GM20431 (cell line): ENCODE measurements around the gene AMACR.
"Not testable (repeated sequence)": the region's sequence is repeated elsewhere in the genome, so short reads cannot be mapped to it uniquely, and the experiment has no call there.

Experiments used
- in situ Hi-C: fragments of 300-500 bp; cut with MseI, MboI; formaldehyde crosslinking; loops from one replicate; pipeline ENCODE4 v1.15.0; 2020; ENCODE audit warnings: low sequenced_read_pairs; ENCODE audit not compliant: unreplicated experiment

Gene AMACR

DNA sequence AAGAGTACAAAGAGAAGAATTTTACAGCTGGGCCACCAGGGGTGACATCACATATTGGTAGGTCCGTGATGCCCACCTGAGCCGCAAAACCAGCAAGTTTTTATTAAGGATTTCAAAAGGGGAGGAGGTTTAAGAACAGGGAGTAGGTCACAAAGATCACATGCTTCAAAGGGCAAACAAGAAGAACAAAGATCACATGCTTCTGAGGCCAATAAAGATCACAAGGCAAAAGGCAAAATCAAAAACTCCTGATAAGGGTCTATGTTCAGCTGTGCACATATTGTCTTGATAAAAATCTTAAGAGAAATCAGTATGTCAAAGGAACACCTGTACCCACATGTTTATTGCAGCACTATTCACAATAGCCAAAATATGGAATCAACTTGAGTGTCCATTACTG lies 2.3 kb upstream of the AMACR start:
- in situ Hi-C loops = not testable (repeated sequence)

DNA sequence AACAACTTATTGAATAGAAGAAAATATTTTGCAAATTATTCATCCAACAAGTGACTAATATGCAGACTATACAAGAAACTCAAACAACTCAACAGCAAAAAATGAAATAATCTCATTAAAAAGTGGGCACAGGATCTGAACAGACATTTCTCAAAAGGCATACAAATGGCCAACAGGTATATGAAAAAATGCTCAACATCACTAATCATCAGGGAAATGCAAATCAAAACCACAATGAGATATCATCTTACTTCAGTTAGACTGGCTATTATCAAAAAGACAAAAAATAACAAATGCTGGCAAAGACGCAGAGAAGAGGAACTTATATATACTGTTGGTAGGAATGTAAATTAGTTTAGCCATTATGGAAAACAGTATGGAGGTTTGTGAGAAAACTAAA lies 1.8 kb upstream of the AMACR start:
- in situ Hi-C loops = no loop called here

DNA sequence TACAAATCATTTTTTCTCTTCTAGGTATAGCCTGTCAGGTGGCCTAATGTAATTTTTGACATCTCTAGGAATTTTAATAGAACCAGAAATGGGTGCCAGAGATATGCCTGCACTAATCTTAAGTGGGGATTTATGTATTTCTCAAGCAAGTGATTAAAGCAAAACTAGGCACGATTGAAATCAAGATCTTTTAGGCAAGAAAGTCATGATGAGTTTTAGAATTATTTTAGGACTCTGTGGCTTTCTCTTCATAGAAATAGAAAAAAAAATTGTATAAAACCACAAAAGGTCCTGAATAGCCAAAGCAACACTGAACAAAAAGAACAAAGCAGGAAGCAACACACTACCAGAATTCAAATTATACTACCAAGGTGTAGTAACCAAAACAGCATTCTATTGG lies 952 bp upstream of the AMACR start:
- in situ Hi-C loops = no loop called here

DNA sequence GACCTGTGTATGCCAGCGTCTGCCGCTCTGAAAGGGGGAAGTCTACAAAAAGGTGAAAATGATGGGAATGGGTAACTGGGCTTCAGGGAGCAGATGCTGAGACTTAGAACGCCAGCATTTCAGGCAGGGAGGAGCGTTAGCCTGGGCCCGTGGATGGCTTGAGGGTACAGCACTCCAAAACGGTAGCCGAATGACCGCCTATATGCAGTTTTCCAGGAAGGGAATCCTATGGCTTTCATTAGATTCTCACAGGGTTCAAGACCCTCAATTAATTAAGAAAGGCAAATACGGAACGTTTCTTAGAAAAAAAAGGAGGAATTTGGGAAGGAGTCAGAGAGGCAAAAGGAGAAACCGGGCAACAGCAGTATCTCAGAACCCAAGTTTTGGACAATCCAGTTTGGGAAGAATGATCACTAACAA lies 639 bp downstream of the AMACR start:
- in situ Hi-C loops = no loop called here

DNA sequence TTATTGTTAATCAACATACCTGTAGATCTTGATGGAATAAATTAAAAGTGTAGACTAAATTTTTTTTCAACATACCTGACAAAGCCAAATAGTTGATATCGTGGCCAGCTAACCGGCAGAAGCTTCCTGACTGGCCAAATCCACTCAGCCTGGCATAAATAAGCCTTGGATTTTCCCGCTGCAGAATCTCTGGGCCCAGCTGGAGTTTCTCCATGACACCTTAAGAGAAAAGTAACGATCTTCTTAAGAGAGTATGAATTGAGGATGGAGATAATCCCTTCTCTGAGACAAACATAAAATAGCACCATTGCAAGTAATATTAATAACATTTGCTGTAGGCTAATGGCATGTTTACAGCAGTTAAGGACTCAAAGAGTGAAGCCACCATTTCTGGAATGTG lies 2.2 kb downstream of the AMACR start:
- in situ Hi-C loops = no loop called here

DNA sequence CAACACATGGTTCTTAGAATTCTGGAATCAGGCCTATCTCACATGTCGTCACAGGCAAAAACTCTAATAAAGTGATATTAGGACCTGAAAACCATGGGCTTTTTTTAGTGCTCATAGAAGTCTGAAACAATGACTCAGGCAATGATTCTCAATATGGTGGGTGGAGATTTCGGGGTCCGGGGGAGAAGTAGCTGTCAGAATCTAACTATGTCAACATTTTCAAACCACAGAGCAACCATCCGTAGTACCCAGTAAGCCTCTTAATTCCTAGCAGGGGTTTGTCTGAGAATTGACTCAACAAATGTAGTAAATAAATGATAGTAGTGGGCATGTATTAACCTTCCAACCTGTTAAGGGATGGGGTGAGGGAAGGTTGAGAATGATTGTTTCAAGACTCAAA lies 2.6 kb downstream of the AMACR start:
- in situ Hi-C loops = no loop called here

DNA sequence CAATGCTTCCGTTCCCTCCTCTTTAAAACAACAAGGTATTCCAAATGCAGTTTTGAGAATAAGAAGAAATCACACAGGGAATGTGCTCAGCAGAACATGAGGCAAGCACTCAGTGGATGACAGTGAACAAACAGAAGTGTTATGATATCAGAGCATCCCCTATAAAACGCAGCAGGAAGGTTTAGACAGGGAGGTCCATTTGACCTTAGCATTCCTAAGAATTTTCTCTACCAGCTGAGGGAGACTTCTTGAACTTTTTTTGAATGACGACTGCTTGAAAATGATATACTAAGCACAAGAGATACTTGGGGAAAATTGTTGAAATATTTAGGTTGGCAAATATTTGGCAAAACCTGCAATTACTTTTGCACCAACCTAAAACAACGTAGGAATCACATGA lies 3.9 kb downstream of the AMACR start:
- in situ Hi-C loops = no loop called here

DNA sequence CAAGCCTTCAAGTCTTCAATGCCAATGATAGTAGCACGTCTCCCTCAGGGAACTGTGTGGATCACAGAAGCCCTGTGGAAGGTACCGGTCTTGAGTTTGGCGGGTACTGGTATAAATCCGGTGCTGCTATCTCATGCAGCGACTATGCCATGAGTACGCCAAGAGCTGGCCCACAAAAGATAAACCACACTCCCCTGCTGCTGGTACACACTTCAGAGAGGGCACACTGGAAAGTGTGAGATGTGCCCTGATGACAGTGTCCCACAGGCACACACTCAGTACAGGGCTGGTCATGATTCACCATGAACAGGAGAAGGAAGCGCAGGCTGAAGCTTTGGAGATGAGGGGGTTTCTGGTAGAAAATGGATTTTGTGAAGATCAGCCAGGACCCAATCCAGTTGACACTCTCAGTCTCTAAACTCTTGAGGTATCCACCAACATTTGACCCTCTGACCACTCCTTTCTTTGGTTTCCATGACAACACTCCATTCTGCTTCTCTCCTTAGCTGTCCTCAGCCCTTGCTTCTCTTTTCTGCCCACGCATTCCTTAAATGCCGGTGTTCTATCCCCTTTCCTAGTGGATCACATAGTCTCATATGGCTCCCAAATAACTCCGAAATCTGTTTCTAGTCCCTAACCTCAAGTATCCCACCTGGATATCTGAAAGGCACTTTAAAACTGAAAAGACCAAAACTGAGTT lies 5.1 kb downstream of the AMACR start:
- in situ Hi-C loops = no loop called here

DNA sequence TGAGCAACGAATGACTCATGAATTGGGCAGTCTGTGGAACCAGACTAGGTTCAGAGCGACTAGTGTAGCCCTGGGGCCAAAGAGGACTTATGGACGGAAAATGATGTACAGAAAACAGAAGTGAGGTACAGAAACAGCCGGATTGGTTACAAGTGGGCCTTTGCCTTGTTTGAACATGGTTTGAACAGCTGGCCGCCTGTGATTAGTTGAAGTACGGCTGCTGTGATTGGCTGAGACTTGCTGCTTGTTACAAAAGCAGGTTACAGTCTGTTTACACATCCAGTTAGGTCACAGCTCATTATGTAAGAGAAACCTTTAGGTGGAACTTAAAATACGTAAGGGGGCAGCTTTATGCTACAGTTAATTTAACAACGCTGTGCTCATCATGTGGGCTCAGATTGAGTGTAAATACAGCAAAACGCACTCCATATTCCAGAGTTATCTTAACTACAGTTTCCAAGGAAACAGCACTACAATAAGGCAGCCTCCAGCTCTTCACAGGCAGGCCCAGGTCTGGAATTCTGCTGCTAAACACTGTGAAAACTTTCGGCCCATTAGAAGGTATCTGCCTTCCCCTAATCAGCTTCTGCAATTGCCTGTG lies 6.5 kb downstream of the AMACR start:
- in situ Hi-C loops = no loop called here

DNA sequence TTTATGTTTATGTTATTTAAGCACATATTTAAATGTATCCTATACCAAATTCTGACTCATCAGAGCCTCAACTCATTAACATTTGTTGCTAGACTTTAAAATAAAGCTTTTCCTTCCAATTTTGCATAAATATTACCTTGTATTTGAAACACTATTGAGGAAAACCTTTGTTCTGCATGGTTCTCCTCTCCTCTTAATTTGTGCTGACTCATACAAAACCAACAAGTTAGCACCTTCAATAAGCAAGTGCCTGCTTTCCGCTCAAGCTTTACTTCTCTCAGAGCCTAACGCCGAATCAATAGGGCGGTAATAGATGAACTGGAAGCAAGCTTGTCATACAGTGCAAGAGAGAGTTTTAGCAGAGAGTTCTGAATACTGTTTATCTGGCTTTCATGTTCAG lies 7.9 kb downstream of the AMACR start:
- in situ Hi-C loops = loop anchor here (10.0 kb wide), 1 partner anchor 455 kb away; no protein-coding TSS in a partner anchor

DNA sequence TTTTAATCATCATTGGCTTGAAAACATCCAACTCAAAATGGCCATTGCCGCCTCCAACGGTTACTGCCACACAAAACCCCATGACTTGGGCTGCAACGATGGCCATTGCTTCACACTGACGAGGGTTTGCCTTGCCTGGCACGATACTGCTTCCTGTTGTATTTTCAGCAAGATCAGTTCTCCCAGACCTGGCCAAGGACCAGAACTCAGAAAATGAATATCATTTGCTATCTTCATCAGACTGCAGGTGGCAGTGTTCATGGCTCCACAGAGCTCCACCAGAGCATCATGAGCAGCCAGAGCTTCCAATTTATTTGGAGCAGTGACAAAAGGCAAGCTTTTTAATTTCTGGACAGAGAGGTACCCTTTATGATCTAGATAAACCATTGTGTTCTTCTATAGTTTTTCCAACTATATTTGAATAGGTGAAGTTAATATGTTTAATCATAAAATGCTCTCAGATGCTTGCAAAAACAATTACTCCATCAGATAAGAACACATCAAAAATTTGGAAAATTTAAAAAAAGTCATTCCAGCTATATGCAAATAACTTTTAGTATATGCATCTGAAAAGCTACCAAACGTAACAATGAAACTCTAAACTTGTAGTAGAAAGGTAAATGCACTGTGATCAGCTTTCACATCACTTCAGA lies 10.4 kb downstream of the AMACR start:
- in situ Hi-C loops = loop anchor here (10.0 kb wide), 1 partner anchor 457 kb away; no protein-coding TSS in a partner anchor

DNA sequence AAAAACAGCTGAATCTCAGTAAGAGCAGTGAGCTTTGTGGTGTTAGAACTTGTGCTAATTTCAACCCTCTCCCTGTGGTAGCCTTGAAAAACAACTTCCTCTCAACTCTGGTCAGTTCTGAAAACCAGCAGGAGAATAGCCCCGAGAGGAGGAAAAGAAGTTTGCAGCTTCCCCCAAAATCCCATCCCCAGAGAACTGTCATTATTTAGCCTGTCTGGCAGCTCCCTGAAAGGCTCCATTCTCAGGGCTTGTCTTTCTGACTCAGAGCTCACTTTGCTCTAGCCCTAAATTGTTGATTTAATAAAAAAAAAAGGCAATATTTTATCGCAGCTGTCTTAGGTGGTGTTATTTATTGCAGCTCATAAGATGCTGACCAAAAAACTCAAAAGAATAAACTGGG lies 12.0 kb downstream of the AMACR start:
- in situ Hi-C loops = loop anchor here (10.0 kb wide), 1 partner anchor 459 kb away; no protein-coding TSS in a partner anchor

DNA sequence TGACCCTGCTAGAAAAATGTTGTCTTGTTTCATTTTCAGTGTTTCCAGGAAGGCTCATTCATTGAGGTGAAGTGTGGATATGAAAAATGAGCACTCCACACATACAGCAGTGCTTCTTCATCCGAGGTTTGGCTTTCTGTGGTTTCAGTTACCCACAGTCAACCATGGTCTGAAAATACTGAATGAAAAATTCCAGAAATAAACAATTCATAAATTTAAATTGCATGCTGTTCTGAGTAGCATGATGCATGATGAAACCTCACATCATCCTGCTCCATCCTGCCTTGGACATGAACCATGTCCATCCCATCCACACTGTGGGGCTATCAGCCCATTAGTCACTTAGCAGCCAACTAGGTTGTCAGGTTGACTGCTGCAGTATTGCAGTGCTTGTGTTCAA lies 13.0 kb downstream of the AMACR start:
- in situ Hi-C loops = loop anchor here (10.0 kb wide), 1 partner anchor 460 kb away; no protein-coding TSS in a partner anchor

DNA sequence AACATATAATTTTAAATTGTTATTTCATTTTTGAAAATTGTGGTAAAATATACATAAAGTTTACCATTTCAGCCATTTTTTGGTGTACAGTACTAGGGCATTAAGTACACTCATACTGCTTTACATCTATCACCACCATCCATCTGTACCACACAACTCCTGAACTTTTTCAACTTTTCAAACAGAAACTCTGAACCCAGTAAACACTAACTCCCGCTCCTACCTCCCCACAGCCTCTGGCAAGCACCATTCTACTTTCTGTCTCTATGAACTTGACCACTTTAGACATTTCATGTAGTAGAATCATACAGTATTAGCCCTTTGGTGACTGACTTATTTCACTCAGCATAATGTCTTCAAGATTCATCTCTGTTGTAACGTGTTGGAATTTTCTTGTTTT lies 15.0 kb downstream of the AMACR start:
- in situ Hi-C loops = loop anchor here (10.0 kb wide), 1 partner anchor 462 kb away; no protein-coding TSS in a partner anchor

DNA sequence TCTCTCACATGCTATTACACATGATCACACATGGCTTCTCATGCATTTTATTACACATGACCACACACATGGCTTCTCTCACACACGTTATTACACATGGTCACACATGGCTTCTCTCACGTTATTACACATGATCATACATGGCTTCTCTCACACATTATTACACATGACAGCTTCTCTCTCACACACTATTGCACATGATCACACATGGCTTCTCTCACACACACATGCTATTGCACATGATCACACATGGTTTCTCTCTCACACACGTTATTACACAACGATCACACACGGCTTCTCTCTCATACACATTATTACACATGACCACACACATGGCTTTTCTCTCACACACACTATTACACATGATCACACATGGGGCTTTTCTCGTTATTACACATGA lies 22.4 kb downstream of the AMACR start:
- in situ Hi-C loops = no loop called here

DNA sequence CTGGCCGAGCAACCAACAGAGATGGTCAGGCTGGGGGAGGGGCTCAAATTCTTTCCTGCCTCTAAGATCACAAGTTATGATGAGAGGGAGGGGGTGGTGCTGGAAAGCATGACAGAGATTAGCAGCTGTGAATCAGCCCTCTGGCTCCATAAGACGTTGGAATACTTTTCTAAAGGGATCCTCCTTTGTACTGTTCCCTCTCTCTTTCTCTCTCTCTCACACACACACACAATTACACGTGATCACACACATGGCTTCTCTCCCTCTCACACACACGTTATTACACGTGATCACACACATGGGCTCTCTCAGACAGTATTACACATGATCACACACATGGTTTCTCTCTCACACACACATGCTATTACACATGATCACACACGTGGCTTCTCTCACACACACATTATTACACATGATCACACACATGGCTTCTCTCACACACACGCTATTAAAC lies 23.2 kb downstream of the AMACR start, which contains the start of gene SLC45A2:
TSS of gene SLC45A2 (minus strand) at position 23 of the 454 bp plus-strand sequence. CDS start 110 bp downstream, outside the sequence.
- in situ Hi-C loops = no loop called here

DNA sequence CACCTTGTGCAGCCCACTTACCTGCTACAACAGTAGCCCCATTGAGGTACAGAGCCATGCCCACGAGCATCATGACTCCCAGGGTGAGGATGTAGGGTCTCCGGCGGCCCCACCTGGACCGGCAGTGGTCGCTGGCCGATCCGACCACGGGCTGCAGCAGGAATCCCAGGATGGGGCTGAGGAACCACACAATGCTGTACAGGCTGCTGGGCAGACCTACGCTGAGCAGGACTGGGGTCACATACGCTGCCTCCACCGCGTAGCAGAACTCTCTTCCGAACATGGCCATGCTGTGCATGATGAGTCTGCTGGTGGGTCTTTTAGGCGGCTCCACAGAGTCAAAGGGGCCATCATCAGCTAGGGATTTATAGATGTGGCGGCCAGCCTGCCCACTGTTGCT lies 23.7 kb downstream of the AMACR start:
- in situ Hi-C loops = no loop called here

DNA sequence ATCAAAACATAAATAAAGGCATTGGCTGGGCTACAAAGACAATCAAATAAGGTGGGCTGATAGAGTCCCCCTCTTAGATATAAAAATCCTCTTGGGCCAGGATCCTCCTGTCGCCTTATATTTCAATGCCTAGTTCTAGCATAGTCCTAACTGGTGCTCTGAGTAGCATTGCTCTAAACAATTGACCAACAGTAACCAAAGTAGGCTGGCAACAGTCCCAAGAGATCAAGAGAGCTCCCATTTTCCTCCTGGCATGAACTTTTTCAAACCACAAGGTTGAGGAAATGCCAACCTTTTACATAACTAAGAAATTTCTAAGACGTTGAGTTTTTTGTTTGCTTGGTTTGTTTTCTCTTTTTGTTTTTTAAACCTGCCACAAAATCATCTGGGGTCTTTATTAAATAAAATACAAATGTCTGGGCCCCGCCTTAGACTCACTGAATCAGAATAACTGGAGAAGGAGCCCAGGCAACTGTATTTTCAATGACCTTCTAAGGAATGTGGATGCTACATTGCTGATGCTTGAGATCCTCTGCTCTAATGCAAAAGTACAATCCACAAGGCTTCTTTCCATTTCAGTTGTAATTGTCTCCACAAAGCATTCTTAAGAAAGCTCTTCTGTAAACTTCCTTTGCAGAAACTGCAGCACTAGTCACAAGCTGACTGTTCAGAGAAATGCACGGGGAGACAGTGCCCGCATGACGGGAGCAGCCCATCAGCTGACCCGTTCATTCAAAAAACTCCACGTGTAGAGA lies 26.3 kb downstream of the AMACR start:
- in situ Hi-C loops = no loop called here

DNA sequence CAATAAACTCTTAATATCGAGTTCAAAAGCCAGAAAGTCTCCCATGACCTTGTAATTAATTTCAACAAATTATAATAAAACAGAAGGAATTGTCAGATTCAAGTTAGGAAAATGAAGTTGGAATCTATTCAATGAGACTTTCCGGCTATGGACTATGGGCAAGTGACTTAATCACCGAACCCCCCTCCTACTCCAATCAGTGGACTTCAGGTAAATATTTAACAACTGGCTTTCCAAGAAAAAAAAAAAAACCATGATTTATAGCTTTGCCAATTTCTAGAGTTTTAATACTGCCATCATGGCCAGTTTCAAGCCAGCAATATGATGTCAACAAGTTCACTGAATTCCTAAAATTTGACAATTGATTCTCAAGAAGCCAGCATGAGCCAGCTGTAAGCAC lies 27.8 kb downstream of the AMACR start:
- in situ Hi-C loops = no loop called here

DNA sequence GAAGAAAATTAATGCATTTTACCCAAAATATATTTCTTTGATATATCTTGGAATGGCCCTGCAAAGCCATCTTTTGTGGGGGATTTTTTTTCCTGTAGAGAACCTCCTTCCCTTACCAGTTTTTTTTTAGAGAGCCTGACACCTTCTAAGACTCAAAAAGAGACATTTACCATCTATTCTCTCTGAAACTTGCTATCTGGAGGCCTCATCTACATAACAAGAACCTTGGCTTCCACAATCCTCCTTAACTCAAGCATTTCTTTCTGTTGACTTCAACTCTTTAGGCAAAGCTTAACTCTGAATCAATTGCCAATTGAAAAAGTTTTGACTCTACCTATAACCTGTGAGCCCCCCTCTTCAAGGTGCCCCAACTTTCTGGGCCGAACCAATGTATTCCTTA lies 29.5 kb downstream of the AMACR start:
- in situ Hi-C loops = no loop called here
